Transverse colon (tissue), 4 donors: ENCODE data around the gene CHPF.

Experiments
- CTCF ChIP-seq, 5 experiments: fragments of 200-600 bp in 3 of 5; fragments of 450-650 bp in 2 of 5; sonication (generic) in 3 of 5; IDR thresholded peaks; 1 replicate in 2 of 5; 2 replicates in 3 of 5; pipeline ENCODE4 v1.5.1; 2016 to 2017; ENCODE audit warnings: antibody characterized with exemption in 5 of 5, inconsistent platforms in 3 of 5, mild to moderate bottlenecking in 2 of 5, moderate library complexity in 1 of 5
- POLR2A ChIP-seq: fragments of 450-650 bp; IDR thresholded peaks from one replicate; pipeline ENCODE4 v1.6.1; 2016; ENCODE audit warnings: antibody characterized with exemption, mild to moderate bottlenecking, moderate library complexity
- POLR2AphosphoS5 ChIP-seq, 3 donors: sonication (generic); formaldehyde crosslinking; IDR thresholded peaks; one replicate each; pipeline ENCODE4 v1.6.1; 2016; ENCODE audit warnings: antibody characterized with exemption in 3 of 3

DNA sequence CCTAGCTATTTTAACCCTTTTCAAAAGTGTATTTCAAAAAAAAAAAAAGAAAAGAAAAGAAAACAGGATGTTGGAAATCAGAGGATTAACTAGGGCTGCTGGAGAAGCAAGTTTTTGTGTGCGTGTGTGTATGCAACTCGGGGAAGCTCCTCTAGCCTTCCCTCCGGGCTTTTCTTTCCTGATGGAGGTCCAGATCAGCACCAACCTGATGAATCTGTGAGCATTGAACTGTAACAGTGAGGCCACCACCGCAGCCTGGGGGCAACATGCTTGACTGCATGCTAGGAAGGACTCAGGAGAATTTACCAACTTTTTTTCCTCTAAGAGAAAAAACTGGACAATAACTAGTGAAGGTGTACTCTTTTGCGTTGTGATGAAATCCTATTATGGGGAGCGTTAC, 25.4 kb upstream of the CHPF start:
- no peak for TF ChIP-seq POLR2AphosphoS5 (IDR thresholded peaks at IDR 0.05)
- no peak for TF ChIP-seq POLR2A
- no peak for TF ChIP-seq CTCF (IDR thresholded peaks at IDR 0.05)
